Measurements from ENCODE around the gene OXCT1. TPM values are rescaled to one million over a fixed set of nuclear protein-coding genes. Genes with fewer than 3 reads are reported as not detected.

OXCT1 gene
- total and polyA plus RNA-seq, 2 of the 8 experiments (the other 6 are each of a cell fraction or from before 2014, with no cell fraction given), result 10.1 to 28.2 TPM

- Histone ChIP-seq H2BK12ac (ENCODE audit: low read depth, low read length) (no peak overlapping the region), H3K4me3 (ENCODE audit: extremely low read depth in 1 of 4, insufficient read depth in 2 of 4, low read depth in 3 of 4, low read length in 4 of 4) (no peak overlapping the region), H4K20me1 (replicated peaks in 1 of 2; ENCODE audit: control insufficient read depth in 1 of 2, insufficient read depth in 2 of 2, low read length in 2 of 2) (no peaks in the 10 kb centered on the region), H2BK20ac (ENCODE audit: low read length) (no peak overlapping the region), H2AK5ac (ENCODE audit: low read depth, low read length) (no peak overlapping the region), H3K27me3 (replicated peaks in 1 of 4; ENCODE audit: control insufficient read depth in 3 of 4, extremely low read depth in 1 of 4, insufficient read depth in 3 of 4, low read length in 3 of 4) (no peaks in the 10 kb centered on the region), H4K5ac (ENCODE audit: insufficient read length, low read depth, low read length) (no peak overlapping the region), H2BK15ac (ENCODE audit: low read length) (no peak overlapping the region), H3K79me1 (ENCODE audit: low read depth, low read length) (no peaks in the 10 kb centered on the region), H2AFZ (ENCODE audit: low read length) (no peak overlapping the region), H3K9ac (replicated peaks in 1 of 4; ENCODE audit: extremely low read depth in 1 of 4, low read depth in 3 of 4, low read length in 3 of 4) (no peak overlapping the region; a peak in 1 of 7 replicates), H3K9me3 (ENCODE audit: insufficient read depth in 2 of 2, low read depth in 1 of 2, low read length in 1 of 2) (no peaks in the 10 kb centered on the region), H4K8ac (ENCODE audit: extremely low read depth, insufficient read depth, low read length) (no peak overlapping the region), H3K27ac (ENCODE audit: low read depth, low read length) (no peak overlapping the region), H3K36me3 (ENCODE audit: control insufficient read depth in 2 of 4, insufficient read depth in 4 of 4, low read length in 3 of 4) (peaks cover 0 to 5% (median 0%) of the 10 kb centered on the region in 4 experiments; a peak in 2 of 8 replicates), H3K4me2 (ENCODE audit: insufficient read depth in 1 of 2, low read depth in 2 of 2, low read length in 2 of 2) (no peak overlapping the region), H3K4me1 (replicated peaks in 1 of 4; ENCODE audit: control insufficient read depth in 3 of 4, insufficient read depth in 4 of 4, low read length in 3 of 4) (no peaks in the 10 kb centered on the region), H4K91ac (replicated peaks; ENCODE audit: insufficient read length, low read length) (no peak overlapping the region), H3K79me2 (ENCODE audit: control insufficient read depth in 1 of 2, insufficient read depth in 2 of 2, low read length in 2 of 2) (no peaks in the 10 kb centered on the region), H3K14ac (ENCODE audit: insufficient read length) (no peak overlapping the region), H3K56ac (replicated peaks; ENCODE audit: insufficient read length, low read depth, low read length) (no peak overlapping the region), H2BK120ac (replicated peaks; ENCODE audit: low read depth, low read length) (no peak overlapping the region), H2BK5ac (ENCODE audit: low read depth, low read length) (no peak overlapping the region), H3K4ac (replicated peaks; ENCODE audit: insufficient read length, low read depth, low read length) (no peak overlapping the region), H3K18ac (ENCODE audit: extremely low read depth, low read length) (no peak overlapping the region), H3K23me2 (ENCODE audit: low read depth, low read length) (no peaks in the 10 kb centered on the region), H3K23ac (ENCODE audit: insufficient read length) (no peak overlapping the region)
- FAIRE-seq (no peak), DNase-seq (ENCODE audit: low read depth in 1 of 2, low spot score in 2 of 2) (no peak)
- ChIA-PET POLR2A (ENCODE audit: partially characterized antibody) (no interaction called here), CTCF (ENCODE audit: partially characterized antibody) (interaction anchor here (0.7 to 5.7 kb wide), 4 partner anchors 17 to 136 kb away, joined by 3 to 49 read pairs (median 4); no protein-coding TSS in a partner anchor)
- 95% methylated on average over 4 of the region's 4 CpGs; no CpG with 5 or more reads in 1 of the 2 experiments for WGBS, 2 experiments (ENCODE audit: extremely low coverage in 1 of 2, insufficient coverage in 1 of 2, insufficient read length in 1 of 2, insufficient replicate concordance in 2 of 2, low coverage in 1 of 2, low lambda C conversion rate in 2 of 2, missing lambda C conversion rate in 1 of 2)
- TF ChIP-seq CTCF (IDR thresholded peaks at IDR 0.05; ENCODE audit: control extremely low read depth in 1 of 3, insufficient read depth in 1 of 3, low read depth in 1 of 3, low read length in 3 of 3), result no peak
- TF ChIP-seq SP2 (IDR thresholded peaks at IDR 0.05; ENCODE audit: low read length), result no peak
- no peak for TF ChIP-seq GABPA (IDR thresholded peaks at IDR 0.05; ENCODE audit: borderline replicate concordance, insufficient read depth, low read length)
- TF ChIP-seq CREB1 (IDR thresholded peaks at IDR 0.05), result no peak
- no peak for TF ChIP-seq BACH1 (IDR thresholded peaks at IDR 0.05; ENCODE audit: low read length)
- TF ChIP-seq FOSL1 (IDR thresholded peaks at IDR 0.05; ENCODE audit: insufficient read depth, low read depth, low read length), result no peak
- no peak for TF ChIP-seq SRF (IDR thresholded peaks at IDR 0.05; ENCODE audit: low read depth, low read length)
These were observed 28.9 kb downstream of the OXCT1 start for GRCh38 chr5:41841325-41841724.

Data from H1 (cell line).